Ureter (tissue), 1 donor: ENCODE data around the gene MGMT. TPM values are rescaled to one million over a fixed set of nuclear protein-coding genes. Genes with fewer than 3 reads are reported as not detected.

Source experiments
- DNase-seq: peaks from one replicate; pipeline ENCODE4 v3.0.0-alpha.2; 2020; ENCODE audit warnings: low spot score
- total RNA-seq: library from RNA; stranded (reverse); gene quantifications from one replicate; pipeline ENCODE4 v1.2.4, GENCODE V29; 2023
- donor health status: DM: yes; HTN: yes; CAD: no.

The MGMT gene
- total RNA-seq, 1 donor from 2014 or later: 38.6 TPM

DNA sequence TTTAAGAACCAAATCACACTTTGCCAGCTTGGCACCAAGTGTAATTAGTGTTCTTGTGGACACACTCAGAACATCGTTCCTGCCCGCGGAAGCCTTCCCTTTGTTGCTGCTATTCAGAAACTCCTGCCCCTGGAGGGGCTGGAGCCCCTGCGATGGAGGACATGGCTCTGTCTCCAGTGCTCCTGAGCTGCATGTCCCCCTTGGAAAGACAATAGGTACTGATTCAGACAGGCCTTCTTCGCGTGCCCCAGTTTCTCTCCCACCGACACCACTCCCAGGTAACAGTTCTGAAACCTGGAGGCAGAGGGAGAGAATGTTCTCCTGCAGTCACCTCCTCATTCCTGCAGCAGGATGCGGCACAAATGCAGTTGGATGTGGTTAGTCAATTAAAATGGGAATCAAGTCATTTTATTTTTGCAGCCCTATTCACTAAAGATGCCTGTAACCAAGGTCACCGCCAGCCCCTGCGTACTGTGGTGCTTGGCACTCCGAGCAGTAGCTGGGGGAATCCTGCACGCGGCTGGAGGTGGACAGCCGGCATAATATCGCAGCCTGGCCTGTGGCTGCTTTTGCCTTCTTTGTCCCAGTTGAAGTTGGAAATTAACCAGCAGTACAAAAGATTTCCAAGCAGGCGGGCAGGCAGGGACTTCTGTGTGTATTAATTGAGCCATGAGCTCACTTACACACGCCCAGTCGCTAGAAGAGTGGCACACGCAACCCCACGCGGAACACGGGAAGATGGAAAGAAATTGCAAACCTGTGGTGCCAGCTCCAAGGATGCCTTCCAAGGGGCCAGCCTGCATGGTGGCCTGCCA lies 291.4 kb downstream of the MGMT start:
- DNase-seq: peak; percentile 30

DNA sequence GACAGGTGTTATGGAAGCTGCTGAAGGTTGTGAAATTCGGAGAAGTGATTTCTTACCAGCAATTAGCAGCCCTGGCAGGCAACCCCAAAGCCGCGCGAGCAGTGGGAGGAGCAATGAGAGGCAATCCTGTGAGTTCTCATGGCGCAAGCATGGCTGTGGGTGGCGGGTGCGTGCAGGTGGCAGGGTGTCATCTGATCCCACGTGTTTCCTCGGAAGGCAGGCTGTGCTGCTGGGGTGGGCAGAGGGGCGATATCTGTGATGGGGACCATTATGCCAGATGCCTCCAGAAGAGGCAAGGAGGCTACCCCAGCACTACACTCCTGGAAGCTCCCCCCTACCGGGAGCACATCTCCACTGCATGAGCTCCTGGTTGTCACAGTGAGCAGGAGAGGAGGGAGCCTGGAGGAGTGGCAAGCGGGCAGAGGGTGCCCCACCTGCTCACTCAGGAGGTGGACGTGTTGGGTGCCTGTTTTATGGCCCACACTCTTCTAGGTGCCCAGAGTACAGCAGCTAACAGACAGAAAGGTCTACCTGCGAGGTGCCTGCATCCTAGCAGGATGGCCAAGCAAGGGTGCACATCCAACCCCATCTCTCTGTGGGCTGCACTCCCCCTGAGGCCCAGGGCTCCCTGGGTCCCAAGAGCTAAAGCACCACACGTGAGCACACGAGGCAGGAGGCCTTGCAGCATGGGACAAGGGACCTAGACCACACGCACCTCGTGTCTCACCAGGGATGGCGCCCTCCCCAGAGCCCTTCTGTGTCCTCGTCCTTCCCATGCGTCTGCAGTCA lies 292.4 kb downstream of the MGMT start:
- DNase-seq: peak; percentile 18

DNA sequence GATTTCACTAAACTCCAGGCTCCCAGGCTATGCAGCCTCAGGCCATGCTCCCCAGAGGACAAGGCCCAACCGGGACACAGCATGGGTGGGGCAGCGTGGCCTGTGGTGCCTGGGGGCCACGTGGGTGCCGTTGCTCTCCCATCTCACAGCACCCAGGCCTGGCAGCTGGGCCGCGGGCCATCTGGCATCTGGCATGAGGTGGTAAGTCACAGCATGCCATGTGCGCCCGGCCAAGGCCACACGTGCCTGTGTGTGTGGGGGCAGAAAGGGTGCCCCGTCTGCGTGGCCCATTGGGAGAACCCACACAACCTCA lies 292.9 kb downstream of the MGMT start:
- peak; percentile 35 for DNase-seq

DNA sequence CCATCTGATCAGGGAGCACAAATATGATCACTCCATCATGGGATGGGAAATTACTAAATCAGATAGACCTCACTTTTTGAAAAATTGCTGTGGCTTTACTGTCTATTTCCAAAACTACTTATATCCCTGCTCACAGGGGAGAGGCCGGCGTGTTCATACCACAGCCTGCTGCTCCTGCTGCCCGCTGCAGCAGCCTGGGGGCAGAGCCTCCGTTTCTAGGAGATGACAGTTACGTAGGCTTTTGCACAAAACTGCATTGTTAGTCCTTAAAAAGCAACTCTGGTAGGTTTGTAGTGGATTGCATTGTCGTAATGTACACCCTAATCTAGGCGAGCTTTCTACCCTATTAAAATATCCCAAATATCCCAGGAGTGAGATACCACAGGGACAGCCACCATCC lies 293.4 kb downstream of the MGMT start:
- DNase-seq: peak; percentile 15

DNA sequence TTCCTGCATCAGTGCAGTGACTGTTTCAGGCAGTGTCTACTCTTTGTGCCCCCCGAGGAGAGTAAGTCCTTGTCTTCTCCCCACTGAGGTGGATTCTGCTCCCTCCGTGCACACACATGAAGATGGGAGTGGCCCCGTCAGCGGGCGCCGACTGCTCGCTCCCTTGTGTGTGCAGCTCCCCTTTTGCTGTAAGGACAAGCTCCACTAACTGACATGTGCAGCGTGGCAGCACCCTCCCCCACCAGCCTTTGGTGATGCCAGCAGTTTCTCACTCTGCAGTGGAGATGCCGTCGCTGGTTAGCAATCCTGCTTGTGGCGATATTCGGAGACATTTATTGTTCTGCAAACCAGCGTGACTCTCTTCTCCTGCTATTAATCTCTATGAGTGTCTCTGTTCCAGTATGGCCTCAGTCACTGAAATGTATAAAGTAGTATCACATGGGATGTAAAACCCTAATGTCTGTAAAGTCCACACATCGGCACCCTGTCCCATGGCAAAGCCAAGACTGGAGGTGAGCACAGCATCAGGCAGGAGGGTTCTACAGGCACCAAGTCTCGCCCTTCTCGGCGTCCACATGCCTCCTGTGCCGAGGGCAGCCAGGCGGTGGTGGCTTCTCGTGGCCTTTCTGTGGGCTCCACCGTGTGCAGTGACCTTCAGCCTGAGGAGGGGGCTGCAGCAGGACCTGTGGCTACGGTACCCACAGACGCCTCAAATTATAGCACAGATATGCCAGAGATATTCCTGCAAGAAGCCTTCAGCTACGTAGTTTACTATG lies 294.3 kb downstream of the MGMT start:
- DNase-seq: peak; percentile 29

DNA sequence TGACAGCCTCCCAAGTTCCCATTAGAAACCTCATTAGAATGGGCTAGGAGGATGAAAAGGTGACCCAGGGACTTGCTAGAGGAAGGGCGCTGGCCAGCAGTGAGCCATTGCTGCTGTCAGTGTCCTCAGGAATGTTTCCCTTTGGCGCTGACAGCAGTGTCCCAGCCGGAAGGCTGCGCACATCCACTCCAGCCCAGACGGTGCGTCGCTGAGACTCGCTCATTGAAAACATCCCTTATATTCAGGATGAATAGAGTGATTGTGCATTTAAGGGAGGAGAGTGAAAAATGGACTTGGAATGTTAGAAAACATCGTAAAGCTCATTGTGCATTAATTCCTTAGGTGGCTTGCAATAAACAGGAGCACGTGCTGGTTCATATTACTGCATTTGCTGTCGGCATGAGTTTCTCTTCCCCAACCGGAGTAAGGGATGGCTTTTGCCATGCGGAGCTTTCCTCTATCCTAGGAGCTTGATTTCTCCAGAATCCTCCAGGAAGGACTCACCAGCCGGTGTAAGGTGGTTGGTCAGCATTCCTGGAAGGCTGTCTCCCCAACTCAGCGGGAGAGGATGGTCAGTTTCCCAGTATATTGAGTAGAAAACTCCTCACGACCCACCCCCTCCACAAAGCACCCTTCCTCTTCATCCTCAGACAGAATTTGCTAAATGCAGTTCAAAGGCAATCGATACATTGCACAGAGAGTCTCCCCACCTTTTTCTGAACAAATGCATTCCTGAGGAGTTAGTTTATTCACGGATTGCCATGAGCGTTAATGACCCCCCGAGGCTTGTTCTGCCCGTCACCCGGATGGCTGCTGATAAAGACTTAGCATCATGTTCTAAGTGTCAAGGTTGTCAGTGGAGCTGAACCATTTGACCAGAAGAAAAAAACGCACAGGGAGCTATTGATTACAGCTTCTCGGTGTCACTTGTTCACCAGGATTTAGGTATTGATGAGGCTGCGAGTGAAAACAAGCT lies 295.2 kb downstream of the MGMT start:
- DNase-seq: peak; percentile 18

DNA sequence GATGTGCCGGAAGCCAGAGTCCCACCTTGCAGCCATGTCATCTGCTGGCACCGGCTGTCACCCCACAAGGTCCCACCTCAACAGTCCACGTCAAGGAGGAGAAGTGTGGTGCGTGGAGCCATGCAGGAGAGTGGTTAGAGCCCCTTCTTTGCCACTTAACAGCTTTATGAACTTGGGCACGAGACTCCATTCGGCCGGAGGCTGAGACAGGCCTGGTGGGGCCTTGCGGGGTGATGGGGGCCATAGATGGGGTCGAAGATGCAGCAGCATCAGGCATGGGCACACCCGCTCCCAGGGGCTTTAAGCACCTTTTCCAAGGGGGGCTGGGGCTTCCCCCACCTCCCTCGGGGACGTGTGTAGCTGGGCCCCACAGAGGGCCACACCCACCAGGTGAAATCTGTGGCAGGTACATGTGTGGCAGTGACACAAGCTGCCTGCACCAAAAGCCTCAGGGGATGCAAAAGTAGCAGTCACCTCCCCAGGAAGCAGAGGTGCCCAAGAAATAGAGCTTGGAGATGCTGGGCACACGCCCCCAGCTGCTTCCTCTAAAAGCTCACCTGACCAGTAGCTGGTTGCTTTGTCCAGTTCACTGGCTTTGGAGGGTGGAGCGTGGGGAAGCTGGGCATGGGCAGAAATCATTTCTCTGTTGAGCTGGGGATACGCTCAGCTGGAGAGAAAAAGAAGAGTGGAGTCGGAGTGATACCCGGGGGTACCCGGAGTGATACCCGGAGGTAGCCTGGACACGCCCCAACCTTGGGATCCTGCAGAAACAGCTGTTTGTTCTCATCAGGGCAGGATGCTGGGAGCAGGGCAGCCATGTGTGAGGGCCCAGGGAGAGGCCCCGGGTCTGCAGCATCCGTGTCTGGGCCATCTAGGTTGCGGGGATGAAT lies 297.2 kb downstream of the MGMT start:
- peak; percentile 28 for DNase-seq

DNA sequence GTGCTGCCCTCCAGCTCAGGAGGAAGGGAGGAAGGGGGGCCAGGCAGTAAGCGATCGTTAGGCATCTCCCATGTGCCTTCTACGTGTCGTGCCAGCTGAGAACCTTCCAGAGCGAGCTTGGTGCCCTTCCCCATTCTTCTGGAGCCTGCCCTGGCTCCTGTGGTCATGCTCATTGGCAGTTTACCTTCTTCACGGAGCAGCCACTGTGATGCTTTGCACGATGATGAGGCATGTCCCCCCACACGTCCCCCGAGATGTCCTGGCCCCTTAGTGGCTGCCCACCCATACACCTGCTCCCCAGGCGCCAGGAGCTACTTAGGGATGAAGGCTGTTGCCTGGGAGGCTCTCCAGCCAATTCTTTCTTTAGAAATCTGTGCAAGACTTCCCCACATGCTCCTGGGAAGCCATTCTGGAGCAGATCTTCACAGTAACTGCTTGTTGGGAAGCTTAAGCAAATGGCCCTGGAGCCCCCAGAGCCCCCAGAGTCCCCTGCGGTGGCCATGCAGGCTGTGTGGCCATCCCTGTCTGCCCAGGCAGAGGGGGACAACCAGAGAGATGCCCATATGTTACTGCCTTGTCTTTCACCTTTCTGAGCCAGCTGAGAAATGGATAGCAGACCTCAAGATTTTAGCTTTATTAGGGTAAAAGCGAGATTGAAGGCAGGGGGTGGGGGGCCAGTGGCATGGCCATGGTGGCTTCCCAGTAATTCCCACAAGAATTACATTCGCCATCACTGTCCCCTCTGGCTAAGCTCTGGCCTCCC lies 298.0 kb downstream of the MGMT start:
- DNase-seq: peak; percentile 10

DNA sequence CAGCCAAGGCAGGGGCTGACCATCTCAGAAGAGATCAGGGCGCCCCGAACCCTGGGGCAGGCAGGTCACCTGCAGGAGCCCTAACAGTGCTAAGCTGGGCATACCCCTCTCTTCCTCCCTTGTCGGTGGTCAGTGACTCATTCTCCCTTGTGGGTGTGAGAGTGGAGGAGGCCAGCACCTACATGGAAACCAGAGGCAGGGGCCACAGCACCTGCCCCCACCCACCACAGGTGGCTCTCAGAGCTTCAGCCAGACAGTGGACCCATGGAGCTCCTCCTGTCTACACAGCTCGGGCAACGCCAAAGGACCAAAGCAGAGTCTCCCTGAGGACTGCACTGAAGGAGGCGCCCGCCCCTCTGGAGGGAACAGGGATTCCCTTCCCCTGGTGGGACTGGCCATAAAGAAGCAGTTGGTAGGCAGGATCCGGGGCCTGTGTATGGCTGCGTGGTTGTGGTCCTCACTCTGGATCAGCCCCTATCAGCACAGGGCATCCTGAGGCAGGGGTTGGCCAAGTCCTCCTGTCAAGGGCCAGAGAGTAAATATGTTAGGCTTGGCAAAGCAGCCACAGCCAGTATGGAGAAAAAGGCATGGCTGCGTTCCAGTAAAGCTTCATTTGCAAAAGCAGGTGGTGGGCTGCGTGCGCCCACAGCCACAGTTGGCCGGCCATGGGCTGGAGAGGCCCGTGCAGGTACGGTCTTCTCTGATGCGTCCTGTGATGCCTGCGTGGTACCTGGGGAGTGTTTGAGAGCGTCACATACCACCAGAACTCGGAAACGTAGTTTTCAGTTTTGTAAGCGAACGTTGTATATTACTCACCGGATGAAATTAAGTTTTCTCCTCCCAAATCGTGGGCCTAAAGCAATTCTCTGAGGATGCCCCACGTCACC lies 298.9 kb downstream of the MGMT start:
- DNase-seq: peak; percentile 26

DNA sequence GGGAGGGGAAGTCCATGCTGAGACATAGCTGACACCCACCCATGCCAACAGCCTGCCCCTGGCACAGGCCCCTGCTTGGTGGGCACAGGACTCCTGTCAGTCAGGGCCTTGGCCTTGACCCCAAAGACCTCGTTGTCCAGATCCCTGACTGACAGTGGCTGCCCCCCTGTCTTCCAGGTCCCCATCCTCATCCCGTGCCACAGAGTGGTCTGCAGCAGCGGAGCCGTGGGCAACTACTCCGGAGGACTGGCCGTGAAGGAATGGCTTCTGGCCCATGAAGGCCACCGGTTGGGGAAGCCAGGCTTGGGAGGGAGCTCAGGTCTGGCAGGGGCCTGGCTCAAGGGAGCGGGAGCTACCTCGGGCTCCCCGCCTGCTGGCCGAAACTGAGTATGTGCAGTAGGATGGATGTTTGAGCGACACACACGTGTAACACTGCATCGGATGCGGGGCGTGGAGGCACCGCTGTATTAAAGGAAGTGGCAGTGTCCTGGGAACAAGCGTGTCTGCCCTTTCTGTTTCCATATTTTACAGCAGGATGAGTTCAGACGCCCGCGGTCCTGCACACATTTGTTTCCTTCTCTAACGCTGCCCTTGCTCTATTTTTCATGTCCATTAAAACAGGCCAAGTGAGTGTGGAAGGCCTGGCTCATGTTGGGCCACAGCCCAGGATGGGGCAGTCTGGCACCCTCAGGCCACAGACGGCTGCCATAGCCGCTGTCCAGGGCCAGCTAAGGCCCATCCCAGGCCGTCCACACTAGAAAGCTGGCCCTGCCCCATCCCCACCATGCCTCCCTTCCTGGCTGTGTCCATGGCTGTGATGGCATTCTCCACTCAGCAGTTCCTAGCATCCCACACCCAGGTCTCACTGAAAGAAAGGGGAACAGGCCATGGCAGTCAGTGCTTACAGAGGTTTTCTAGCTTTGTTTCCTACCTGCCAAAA lies 299.8 kb downstream of the MGMT start:
- peak; percentile 28 for DNase-seq

DNA sequence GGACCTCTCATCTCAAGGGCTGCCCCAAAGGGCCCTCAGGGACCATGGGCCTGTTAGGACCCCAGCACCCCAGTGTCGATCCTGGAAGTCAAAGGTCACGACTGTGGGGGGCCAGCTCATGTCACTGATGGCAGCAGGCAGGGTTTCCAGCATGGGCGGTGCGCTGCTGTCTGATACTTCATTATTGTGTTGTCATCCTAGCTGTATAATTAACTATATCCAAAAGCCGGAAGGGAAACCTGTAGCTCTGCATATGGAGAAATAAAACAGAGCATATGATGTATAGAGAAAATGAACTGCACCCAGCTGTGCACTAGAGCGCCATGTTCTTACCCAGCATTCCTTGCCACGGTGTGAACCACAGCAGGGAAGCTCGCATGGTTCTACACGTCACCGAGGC lies 300.7 kb downstream of the MGMT start:
- DNase-seq: peak; percentile 13

DNA sequence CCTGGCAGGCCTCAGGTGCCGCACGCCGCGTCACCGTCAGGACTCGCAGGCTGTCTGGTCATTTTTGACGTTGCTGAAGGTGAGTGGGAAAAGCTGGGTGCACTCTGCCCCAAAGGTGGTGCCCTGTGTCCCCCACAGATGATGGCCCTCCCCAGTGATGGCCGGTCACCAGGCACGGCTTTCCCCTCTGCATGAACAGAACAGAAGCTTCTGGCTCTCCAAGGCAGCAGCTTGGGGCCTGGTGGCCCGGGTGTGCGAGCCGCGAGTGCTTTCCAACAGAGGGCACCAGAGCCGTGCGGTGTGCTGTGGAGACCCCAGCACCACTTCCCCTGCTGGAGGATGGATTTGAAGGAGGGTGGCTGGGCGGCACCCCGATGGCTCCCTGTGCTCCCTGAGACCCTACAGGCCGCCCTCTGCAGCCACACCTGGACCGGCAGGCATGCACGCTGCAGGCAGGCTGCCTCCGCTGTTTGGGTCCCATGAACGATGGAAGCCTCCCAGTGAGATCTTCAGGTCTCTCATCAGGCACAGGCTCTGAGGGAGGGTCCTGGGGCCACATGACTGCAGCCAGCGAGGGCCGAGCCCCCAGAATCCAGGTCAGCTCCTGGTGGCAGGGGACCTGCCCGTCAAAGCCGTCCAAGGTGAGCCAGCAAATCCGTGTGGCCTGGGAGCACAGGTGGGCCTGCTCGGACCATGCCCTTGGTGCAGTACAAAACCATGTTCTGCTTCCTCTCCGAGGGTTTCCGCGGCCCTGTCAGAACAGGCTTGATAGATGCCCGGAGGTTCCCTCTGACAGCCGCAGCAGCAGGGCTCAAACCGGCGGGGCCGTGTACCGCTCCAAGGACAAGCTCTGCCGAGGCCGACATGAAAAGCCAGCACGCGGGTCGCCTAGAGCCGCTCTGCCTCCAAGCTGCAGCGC lies 301.7 kb downstream of the MGMT start:
- DNase-seq: peak; percentile 32

DNA sequence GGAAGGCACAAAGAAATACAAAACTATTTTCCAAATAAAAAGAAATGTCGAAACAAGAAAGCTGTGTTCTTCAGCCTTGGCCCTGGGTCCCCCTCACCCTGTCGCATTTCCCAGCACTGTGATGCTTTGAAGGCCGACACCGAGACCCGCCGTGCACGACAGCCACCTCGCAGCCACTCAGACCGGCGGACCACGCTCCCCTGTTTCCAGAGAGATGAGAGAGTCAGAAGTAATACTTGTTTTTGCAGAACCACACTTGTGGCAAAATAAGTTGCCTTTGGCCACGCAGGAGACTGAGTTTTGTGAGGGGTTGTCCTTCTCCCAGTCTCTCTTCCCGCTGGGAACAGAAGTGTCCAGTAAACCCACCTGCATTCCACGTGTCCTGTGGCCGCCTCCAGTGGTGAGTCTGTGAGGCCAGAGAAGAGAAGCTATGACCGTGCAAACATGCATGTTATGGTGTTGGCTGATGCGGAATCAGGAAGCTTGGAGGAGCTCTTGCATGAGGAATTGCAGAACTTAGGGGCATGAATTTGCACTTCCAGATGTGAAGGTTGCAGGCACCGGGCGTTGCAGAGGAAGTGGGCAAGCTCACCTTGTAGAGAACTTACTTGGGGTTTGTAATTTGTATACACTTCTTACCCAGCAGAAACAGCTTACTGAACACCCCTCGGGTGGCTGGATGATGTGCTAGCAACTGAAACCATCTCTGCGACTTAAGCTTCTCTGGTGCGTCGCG lies 302.5 kb downstream of the MGMT start:
- peak; percentile 17 for DNase-seq

DNA sequence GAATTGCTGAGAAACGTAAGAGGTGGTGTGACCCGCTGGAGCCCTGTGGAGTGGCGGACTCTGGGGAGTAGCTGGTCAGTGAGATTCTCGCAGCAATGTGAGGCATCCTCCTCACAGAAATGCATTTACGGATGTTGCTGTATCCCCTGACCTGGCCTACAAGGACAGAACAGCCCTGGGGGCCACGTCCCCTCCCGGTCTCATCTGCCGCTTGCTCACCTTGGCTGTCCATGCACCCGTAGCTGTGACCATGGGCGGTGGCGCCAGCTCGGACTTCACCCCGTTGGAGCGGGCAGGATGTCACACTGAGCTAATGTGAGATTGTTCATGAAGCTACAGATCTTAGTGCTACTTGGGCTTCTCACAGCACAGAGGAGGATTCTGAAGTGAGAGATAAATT lies 303.2 kb downstream of the MGMT start:
- DNase-seq: peak; percentile 13

DNA sequence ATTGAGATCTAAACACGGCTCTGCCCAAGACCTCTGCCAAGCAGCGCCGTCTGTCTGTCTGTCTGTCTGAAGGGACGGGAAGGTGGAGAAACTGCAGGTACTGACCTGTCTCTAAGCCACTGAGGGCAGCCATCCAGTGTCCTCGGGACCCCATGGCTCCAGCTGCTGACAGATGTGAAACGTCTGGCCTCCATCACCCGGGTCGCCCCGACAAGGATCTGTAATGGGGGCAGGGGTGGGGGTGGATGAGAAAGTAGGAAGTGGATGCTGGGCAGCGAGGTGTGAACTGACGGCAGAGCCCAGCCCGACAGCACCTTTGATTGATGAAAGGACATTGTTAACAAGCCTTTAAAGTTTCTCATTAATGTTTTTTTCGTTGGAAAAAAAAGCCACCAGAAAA lies 304.0 kb downstream of the MGMT start:
- peak; percentile 23 for DNase-seq
